ENCODE measurements around the gene POLDIP2.

DNA sequence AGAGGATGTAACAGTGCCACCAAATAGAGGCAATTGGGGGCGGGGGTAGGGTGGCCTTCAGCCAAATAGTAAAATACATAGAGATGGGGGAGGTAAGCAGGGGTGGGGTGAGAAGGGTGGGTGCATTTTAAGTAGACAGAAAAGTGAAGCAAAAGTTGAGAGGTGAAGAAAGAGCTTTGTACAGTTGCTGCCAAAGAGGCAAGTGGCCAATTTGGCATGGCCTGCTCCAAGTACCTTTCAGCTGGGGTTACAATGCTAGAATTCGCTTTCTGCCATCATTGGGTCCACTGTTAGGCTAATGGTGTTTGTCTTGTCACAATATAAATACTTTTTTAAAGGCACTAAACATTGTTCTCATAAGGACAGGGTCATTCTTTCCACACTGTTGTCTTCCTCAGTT lies 43.5 kb downstream of the POLDIP2 start:
- TF ChIP-seq EP300 (IDR thresholded peaks at IDR 0.05) = no peak
- TF ChIP-seq, protein P1, sequence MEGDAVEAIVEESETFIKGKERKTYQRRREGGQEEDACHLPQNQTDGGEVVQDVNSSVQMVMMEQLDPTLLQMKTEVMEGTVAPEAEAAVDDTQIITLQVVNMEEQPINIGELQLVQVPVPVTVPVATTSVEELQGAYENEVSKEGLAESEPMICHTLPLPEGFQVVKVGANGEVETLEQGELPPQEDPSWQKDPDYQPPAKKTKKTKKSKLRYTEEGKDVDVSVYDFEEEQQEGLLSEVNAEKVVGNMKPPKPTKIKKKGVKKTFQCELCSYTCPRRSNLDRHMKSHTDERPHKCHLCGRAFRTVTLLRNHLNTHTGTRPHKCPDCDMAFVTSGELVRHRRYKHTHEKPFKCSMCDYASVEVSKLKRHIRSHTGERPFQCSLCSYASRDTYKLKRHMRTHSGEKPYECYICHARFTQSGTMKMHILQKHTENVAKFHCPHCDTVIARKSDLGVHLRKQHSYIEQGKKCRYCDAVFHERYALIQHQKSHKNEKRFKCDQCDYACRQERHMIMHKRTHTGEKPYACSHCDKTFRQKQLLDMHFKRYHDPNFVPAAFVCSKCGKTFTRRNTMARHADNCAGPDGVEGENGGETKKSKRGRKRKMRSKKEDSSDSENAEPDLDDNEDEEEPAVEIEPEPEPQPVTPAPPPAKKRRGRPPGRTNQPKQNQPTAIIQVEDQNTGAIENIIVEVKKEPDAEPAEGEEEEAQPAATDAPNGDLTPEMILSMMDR (IDR thresholded peaks at IDR 0.05) = no peak

Measured in upper lobe of left lung (tissue), 4 donors.